GM12874 (cell line): ENCODE measurements around the gene DOK3.
A peak's percentile ranks its signal among the peaks of the same experiment; 100 is the strongest.

Experiments
- CTCF ChIP-seq: IDR thresholded peaks from 2 replicates; pipeline ENCODE4 v1.5.1; 2011; ENCODE audit warnings: low read depth, mild to moderate bottlenecking, control low read depth, low read length, moderate library complexity; ENCODE audit not compliant: insufficient read depth

Gene DOK3

GRCh38 chr5:177524539-177524900 is 14.9 kb upstream of the DOK3 start:
- no peak for TF ChIP-seq CTCF

- TF ChIP-seq CTCF, result no peak
Observed at GRCh38 chr5:177523711-177524538, 14.3 kb upstream of the DOK3 start.

- TF ChIP-seq CTCF, result no peak
Observed at GRCh38 chr5:177520916-177521513, 11.4 kb upstream of the DOK3 start.

GRCh38 chr5:177520271-177520670 is 10.6 kb upstream of the DOK3 start:
- TF ChIP-seq CTCF, result no peak

GRCh38 chr5:177519463-177520235 is 10.0 kb upstream of the DOK3 start:
- TF ChIP-seq CTCF, result no peak

- 0 out of 2 replicates have a peak, but pooled peaks have one; percentile 9 for TF ChIP-seq CTCF
Observed at GRCh38 chr5:177516601-177517568, 7.3 kb upstream of the DOK3 start, which contains the start of gene DDX41. Gene DDX41, minus strand, starts transcription at chr5:177516961. Its CDS starts 16 bp downstream, at chr5:177516945.
